22Rv1 (cell line): ENCODE data around the gene PLXNA2.
A peak's percentile ranks its signal among the peaks of the same experiment; 100 is the strongest.

ENCODE experiments used
- H3K27ac ChIP-seq: fragments of 450-650 bp; 2 replicates; pipeline ENCODE4 v1.5.1; 2017
- ZFX ChIP-seq: fragments of 450-650 bp; IDR thresholded peaks from 2 replicates; pipeline ENCODE4 v1.6.1; 2017; ENCODE audit warnings: antibody characterized with exemption, borderline replicate concordance
- TF ChIP-seq, protein P1 (sequence below): fragments of 450-650 bp; IDR thresholded peaks from 2 replicates; pipeline ENCODE4 v1.5.1; 2017; ENCODE audit warnings: mild to moderate bottlenecking

Gene PLXNA2

DNA sequence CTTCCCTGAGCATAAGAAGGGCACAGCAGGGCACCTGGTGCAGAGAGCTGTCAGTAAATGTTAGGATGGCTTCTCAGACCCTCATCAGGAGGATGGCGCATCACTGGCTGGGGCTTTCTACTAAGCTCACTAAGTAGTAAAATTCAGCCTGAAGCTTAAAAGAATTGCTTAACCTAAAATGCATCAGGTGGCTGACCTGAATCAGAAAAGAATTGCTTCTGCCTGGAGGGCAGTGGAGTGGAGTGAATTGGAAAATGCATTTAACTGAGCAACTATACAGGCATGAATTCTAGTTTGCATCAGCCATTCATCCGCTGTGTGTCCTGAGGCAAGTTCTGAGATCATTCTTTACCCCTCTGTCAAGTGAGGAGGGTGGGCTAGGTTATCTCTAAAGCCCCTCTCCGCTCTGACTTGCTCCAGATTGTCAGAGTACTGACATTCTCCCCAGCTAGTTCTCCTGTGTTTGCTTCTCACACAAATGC is 191.2 kb downstream of the PLXNA2 start:
- TF ChIP-seq, protein P1, sequence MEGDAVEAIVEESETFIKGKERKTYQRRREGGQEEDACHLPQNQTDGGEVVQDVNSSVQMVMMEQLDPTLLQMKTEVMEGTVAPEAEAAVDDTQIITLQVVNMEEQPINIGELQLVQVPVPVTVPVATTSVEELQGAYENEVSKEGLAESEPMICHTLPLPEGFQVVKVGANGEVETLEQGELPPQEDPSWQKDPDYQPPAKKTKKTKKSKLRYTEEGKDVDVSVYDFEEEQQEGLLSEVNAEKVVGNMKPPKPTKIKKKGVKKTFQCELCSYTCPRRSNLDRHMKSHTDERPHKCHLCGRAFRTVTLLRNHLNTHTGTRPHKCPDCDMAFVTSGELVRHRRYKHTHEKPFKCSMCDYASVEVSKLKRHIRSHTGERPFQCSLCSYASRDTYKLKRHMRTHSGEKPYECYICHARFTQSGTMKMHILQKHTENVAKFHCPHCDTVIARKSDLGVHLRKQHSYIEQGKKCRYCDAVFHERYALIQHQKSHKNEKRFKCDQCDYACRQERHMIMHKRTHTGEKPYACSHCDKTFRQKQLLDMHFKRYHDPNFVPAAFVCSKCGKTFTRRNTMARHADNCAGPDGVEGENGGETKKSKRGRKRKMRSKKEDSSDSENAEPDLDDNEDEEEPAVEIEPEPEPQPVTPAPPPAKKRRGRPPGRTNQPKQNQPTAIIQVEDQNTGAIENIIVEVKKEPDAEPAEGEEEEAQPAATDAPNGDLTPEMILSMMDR, result no peak
- no peak for TF ChIP-seq ZFX
- no peak overlapping the region for H3K27ac ChIP-seq

DNA sequence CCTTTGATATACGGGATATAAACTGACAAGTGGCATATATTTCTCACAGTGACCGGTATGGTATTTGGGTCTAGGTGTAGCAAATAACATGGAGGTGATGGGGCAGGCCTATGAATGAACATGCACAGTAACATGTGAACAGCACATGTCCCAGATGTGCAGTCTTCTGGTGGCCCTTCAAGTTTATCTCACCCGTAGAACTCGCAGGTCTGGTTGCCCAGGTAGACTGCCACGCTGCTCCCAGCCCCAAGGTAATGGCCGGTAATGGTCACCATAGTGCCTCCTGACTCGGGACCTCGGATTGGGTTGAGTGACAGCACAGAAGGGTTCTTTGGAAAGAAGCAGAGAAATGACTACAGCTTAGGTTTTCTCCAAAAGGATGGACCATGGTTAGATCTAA is 192.0 kb downstream of the PLXNA2 start:
- H3K27ac ChIP-seq, result no peak overlapping the region
- TF ChIP-seq ZFX, result no peak
- TF ChIP-seq, protein P1, result no peak

GRCh38 chr1:208051651-208052050 is 192.5 kb downstream of the PLXNA2 start:
- no peak for TF ChIP-seq ZFX
- TF ChIP-seq, protein P1, result no peak
- H3K27ac ChIP-seq, result no peak overlapping the region

DNA sequence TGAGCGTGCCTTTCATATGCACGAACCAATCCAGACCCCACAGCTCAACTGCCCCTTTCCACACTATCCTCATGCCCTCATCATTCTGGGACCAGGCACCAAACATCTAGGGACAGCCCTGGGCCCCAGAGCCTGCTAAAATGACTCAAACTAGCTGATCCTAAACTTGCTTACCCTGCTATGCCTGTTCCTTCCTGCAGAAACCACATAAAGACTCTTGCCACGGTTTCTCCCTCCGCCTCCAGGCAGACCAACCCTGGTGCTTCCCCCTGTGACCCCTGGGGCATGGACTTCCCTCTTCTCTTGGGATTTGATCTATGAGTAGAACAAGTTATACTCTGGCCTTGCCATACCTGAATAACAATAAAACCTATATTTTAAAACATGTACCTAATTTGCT is 195.3 kb downstream of the PLXNA2 start:
- no peak for TF ChIP-seq ZFX
- TF ChIP-seq, protein P1, result no peak
- no peak overlapping the region for H3K27ac ChIP-seq

DNA sequence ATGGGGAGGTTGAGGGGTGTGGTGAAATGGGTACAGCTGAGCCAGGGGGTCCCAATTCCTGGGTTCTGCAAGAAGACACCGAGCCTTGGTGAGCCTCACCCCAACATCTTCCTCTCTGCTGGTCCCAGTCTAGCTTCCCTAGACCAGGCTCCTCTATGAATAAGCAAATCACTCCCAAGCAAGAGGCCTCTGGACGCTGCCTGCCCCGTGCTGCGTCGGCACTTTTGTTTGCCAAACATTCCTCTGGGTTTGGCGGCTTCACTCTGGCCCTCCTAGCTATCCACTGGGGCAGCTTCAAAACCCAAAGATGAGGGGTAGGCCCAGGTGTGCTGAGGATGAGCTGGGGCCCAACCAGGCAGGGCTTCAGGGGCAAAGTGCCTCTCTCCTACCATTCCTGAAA is 196.2 kb downstream of the PLXNA2 start:
- TF ChIP-seq ZFX, result no peak
- TF ChIP-seq, protein P1, result no peak
- no peak overlapping the region for H3K27ac ChIP-seq

- no peak overlapping the region for H3K27ac ChIP-seq
- no peak for TF ChIP-seq ZFX
- TF ChIP-seq, protein P1, result no peak
These were observed 196.7 kb downstream of the PLXNA2 start for GRCh38 chr1:208047476-208047934.

DNA sequence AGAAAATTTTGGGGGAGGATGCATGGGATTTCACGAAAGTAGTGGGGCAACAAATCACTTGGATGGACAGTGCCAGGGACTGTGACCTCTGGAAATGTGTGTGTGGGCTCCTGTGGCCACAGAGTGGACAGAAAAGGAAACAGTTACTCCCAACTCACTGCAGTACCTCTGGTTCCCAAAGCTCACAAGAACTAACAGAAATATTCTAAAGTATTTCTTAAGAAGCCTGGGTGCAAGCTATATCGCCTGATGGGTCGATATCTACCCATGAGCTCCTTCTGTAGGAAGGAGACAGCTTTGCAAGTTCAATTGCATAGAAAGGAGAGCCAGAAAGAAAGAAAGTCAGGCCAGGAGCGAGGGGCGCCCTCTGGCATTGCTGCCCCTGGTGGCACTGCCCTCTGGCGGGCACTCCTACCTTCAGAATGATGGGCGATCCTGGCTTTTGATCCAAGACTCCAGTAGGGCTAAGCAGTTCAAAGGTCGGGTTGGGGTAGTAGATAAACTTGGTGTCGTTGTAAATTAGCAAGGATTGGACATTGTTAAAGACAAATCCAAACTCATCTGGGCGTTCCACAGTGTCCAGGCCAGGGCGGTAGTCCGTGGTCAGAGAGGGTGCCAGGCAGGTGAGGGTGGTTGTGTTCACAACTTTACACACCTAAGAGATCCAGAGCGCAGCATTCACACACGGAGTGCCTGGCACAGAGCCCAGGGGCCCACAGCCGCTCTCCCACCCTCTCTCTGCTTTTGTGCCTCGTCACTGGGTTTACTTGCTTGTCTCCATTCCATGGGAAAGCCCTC is 198.5 kb downstream of the PLXNA2 start:
- no peak overlapping the region for H3K27ac ChIP-seq
- no peak for TF ChIP-seq ZFX
- TF ChIP-seq, protein P1, result peak; percentile 13; the same call in 1 of the 2 replicates
